Esophagus squamous epithelium (tissue), 5 donors: ENCODE measurements around the gene HOXD10. TPM values are rescaled to one million over a fixed set of nuclear protein-coding genes. Genes with fewer than 3 reads are reported as not detected.
A peak's percentile ranks its signal among the peaks of the same experiment; 100 is the strongest.

Source experiments
- DNase-seq: peaks from one replicate; lab custom pipeline; 2025; lab: John Stamatoyannopoulos, UW
- H3K27ac ChIP-seq, 4 donors: fragments of 200-600 bp; sonication (generic); one replicate each; pipeline ENCODE4 v1.5.1; 2016 to 2019; ENCODE audit warnings: mild to moderate bottlenecking in 1 of 4
- H3K27me3 ChIP-seq, 4 donors: fragments of 200-600 bp; sonication (generic); 1 replicate in 3 of 4; 2 replicates in 1 of 4; pipeline versions ENCODE4 v1.5.1 to v1.6.0; 2017 to 2021; ENCODE audit warnings: antibody characterized with exemption in 1 of 4
- H3K36me3 ChIP-seq, 3 donors: fragments of 200-600 bp; sonication (generic); one replicate each; pipeline ENCODE4 v1.5.1; 2016 to 2019
- H3K4me1 ChIP-seq, 3 donors: fragments of 200-600 bp; sonication (generic); one replicate each; pipeline ENCODE4 v1.5.1; 2017 to 2019
- H3K4me3 ChIP-seq, 4 donors: fragments of 200-600 bp; sonication (generic); 1 replicate in 3 of 4; 2 replicates in 1 of 4; pipeline ENCODE4 v1.5.1; 2016 to 2019; ENCODE audit warnings: mild to moderate bottlenecking in 2 of 4, moderate library complexity in 1 of 4
- H3K9me3 ChIP-seq, 3 donors: fragments of 200-600 bp; sonication (generic); one replicate each; pipeline ENCODE4 v1.5.1; 2016 to 2019
- POLR2A ChIP-seq, 4 donors: fragments of 450-650 bp; IDR thresholded peaks; one replicate each; pipeline ENCODE4 v1.6.1; 2017; ENCODE audit warnings: antibody characterized with exemption in 4 of 4, mild to moderate bottlenecking in 4 of 4, moderate library complexity in 3 of 4
- WGBS, 2 donors: methylation state at CpG; one replicate each; pipeline ENCODE4 v1.1.5; 2018; 5-methylcytosine and 5-hydroxymethylcytosine counted together
- intact Hi-C: fragments of 100-400 bp; cut with DNase I; formaldehyde crosslinking; loops from one replicate; pipeline ENCODE4 v1.15.0; 2022
- total RNA-seq, 4 donors: library from RNA; depleted of rRNA; stranded (reverse); fragments of >200 nt; gene quantifications; one replicate each; pipeline ENCODE4 v1.1.0, GENCODE V29; 2016
- TF ChIP-seq, protein P1 (sequence below), 6 experiments: fragments of 450-650 bp in 4 of 6; fragments of 200-600 bp in 2 of 6; sonication (generic) in 2 of 6; IDR thresholded peaks; one replicate each; pipeline ENCODE4 v1.5.1; 2016 to 2019; ENCODE audit warnings: antibody characterized with exemption in 6 of 6, mild to moderate bottlenecking in 4 of 6, moderate library complexity in 4 of 6
- donor health status: DM: yes; HTN: yes; CAD: no.

The HOXD10 gene
- total RNA-seq, 4 donors from 2014 or later = 0.22 to 0.38 TPM; not detected in 2

DNA sequence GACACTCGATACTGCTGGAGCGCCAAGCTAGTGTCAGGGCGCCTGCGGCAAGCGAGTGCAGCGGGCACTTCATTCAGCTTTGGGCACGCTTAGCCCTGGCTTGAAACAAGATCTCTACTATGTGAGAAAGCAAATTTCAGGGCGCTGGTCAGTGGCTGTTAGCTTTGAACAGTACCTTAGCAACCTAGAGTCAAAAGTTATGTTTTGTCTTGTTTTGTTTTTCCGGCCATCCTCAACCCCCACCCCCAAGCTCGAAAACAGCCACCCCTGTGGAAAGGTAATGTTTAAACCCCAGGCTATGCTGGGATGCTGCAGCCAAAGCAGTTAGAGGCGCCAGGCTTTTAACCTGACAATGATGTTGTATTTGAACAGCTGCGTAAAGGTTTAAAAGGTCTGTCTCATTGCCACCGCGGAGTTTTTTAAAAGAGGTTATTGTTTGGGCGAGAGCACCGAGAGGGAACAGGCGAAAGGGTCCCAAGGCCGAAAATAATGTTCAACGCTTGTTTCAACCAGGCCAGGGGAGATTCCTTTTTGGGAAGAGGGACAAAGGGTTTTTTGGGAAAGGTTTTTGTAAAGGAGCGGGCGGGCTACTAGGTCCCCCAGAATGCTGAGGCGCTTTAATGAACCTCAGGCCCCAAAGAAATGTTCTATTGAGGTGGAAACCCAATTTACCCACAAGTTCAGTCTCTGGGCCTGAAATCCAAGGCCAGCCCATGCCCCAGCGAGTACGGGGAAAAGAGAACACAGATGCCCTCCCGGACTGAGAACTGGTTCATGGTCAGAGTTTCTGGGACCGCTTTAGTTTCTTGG is 2.3 kb upstream of the HOXD10 start:
- H3K4me1 ChIP-seq = peaks cover 0 to 4% (median 0%) of the 10 kb centered on the region in 3 donors
- intact Hi-C loops = no loop called here
- H3K27ac ChIP-seq = no peak overlapping the region
- no peak for DNase-seq
- WGBS, 2 donors = 11 to 22% methylated on average over 21 to 26 of the region's 26 CpGs
- H3K36me3 ChIP-seq = no peaks in the 10 kb centered on the region
- no peak for TF ChIP-seq POLR2A (IDR thresholded peaks at IDR 0.05)
- TF ChIP-seq, protein P1, sequence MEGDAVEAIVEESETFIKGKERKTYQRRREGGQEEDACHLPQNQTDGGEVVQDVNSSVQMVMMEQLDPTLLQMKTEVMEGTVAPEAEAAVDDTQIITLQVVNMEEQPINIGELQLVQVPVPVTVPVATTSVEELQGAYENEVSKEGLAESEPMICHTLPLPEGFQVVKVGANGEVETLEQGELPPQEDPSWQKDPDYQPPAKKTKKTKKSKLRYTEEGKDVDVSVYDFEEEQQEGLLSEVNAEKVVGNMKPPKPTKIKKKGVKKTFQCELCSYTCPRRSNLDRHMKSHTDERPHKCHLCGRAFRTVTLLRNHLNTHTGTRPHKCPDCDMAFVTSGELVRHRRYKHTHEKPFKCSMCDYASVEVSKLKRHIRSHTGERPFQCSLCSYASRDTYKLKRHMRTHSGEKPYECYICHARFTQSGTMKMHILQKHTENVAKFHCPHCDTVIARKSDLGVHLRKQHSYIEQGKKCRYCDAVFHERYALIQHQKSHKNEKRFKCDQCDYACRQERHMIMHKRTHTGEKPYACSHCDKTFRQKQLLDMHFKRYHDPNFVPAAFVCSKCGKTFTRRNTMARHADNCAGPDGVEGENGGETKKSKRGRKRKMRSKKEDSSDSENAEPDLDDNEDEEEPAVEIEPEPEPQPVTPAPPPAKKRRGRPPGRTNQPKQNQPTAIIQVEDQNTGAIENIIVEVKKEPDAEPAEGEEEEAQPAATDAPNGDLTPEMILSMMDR (IDR thresholded peaks at IDR 0.05) = no peak
- no peak overlapping the region for H3K4me3 ChIP-seq
- no peaks in the 10 kb centered on the region for H3K9me3 ChIP-seq
- H3K27me3 ChIP-seq = peaks cover 40 to 100% (median 72%) of the 10 kb centered on the region in 4 donors

DNA sequence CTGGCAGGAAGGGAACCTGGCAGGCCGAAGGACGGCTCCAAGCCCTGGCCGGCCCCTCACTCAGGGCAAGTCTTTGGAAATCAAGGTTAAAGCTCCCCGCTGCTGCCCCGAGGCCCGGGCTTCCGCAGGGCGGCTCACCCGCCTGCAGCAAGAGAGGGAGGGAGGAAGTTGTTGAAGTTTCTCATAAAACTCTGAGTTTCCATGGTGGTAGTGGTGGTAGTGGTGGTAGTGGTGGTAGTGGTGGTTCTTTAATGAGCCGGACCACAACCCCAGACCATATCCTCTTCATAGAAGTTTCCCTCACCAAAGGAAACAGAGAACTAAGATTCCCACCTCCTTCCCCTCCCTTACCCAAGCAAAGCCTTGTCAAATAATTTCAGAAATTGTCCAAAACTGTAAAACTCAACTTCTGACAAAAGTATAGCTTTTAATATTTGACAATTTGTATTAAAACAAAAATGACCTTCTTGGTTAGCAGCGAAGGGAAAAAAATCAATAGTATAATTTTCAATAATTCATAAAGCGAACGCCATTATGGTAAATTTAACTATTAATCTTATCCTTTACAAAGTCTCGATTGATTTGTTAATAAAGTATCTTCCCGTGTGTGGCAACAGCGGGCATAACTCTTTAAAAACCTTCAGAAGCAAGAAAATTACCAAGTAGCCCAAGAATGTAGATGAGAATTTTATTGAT is 1.5 kb upstream of the HOXD10 start:
- peaks cover 45 to 100% (median 67%) of the 10 kb centered on the region in 4 donors for H3K27me3 ChIP-seq
- TF ChIP-seq, protein P1 (IDR thresholded peaks at IDR 0.05) = no peak
- no peak for TF ChIP-seq POLR2A (IDR thresholded peaks at IDR 0.05)
- DNase-seq = no peak

DNA sequence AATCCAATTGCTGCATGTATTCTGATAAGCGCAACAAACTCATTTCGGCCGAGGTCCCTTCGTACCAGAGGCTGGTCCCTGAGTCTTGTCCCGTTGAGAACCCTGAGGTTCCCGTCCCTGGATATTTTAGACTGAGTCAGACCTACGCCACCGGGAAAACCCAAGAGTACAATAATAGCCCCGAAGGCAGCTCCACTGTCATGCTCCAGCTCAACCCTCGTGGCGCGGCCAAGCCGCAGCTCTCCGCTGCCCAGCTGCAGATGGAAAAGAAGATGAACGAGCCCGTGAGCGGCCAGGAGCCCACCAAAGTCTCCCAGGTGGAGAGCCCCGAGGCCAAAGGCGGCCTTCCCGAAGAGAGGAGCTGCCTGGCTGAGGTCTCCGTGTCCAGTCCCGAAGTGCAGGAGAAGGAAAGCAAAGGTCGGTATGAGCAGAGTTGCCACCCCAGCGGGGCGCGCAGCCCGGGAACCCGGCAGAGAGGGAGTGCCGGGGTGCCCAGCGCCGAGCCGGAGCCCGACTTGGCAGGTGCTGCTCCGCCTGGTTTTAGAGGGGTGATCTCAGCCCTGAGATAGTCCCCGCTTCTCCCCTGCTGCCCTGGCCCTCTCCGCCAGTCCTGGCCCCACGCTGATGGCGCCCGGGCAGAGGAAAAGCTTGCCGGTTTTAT is 714 bp downstream of the HOXD10 start:
- Histone ChIP-seq H3K27me3 (peaks cover 51 to 100% (median 67%) of the 10 kb centered on the region in 4 donors), H3K27ac (peak overlapping the region in 2 of 4 donors; percentile 17 to 42), H3K4me3 (peak overlapping the region in 3 of 4 donors; percentile 12 to 27 (median 12)), H3K4me1 (peaks cover 0 to 17% (median under 1%) of the 10 kb centered on the region in 3 donors), H3K9me3 (no peaks in the 10 kb centered on the region), H3K36me3 (no peaks in the 10 kb centered on the region)
- TF ChIP-seq, protein P1 (IDR thresholded peaks at IDR 0.05) = no peak
- TF ChIP-seq POLR2A (IDR thresholded peaks at IDR 0.05) = no peak
- WGBS, 2 donors = 29 to 44% methylated on average over 7 to 13 of the region's 40 CpGs
- intact Hi-C loops = no loop called here
- no peak for DNase-seq

More for the DNA sequence above, 1.5 kb upstream of the HOXD10 start:
- WGBS, 2 donors = 25 to 36% methylated on average over 9 to 14 of the region's 16 CpGs
- no peaks in the 10 kb centered on the region for H3K9me3 ChIP-seq
- H3K4me3 ChIP-seq = no peak overlapping the region
- H3K4me1 ChIP-seq = peaks cover 0 to 4% (median 0%) of the 10 kb centered on the region in 3 donors
- H3K36me3 ChIP-seq = no peaks in the 10 kb centered on the region
- H3K27ac ChIP-seq = no peak overlapping the region
- intact Hi-C loops = no loop called here

DNA sequence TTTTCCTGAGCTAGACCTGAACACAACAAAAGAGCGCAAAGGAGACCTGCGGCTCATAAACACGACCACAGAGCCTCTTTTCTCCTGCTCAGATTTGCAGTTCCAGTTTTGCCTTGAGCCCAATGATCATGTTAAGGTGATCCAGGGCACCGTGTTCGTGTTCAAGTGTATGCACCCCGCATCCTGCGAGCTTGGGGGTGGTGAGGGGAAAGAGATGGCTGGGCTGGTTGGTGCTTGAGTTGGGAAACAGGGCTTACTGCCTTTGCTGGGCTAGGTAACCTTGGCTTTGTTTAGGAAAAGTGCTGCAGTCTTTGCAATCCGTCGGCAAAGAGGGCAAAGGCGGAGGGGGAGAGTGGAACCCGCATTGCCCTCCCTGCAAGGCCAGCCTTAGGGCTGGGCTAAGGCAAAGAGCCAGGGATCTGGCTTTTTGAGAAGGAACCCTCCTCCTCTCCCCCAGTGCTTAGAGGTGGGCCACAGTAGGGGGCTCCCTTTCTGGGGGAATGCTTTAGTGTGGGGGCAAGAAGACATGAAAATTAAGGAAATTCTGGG is 1.3 kb downstream of the HOXD10 start:
- H3K4me1 ChIP-seq = peaks cover 0 to 23% (median 4%) of the 10 kb centered on the region in 3 donors
- no peaks in the 10 kb centered on the region for H3K36me3 ChIP-seq
- H3K9me3 ChIP-seq = no peaks in the 10 kb centered on the region
- TF ChIP-seq POLR2A (IDR thresholded peaks at IDR 0.05) = no peak
- TF ChIP-seq, protein P1 (IDR thresholded peaks at IDR 0.05) = no peak
- H3K4me3 ChIP-seq = peak overlapping the region in 3 of 4 donors; percentile 12 to 27 (median 12)
- no peak for DNase-seq
- WGBS, 2 donors = 7 to 18% methylated on average over 6 to 9 of the region's 11 CpGs
- intact Hi-C loops = no loop called here
- H3K27me3 ChIP-seq = peaks cover 52 to 100% (median 64%) of the 10 kb centered on the region in 4 donors
- H3K27ac ChIP-seq = peak overlapping the region in 2 of 4 donors; percentile 17 to 42
